Epithelial cell of proximal tubule (primary cell): ENCODE data around the gene TMEM158. TPM values are rescaled to one million over a fixed set of nuclear protein-coding genes. Genes with fewer than 3 reads are reported as not detected.

Source experiments
- DNase-seq: peaks from one replicate; pipeline ENCODE4 v3.0.0-alpha.2; 2011; ENCODE audit warnings: low read depth
- H3K4me3 ChIP-seq: 2 replicates; pipeline ENCODE4 v1.5.1; 2011; ENCODE audit warnings: low read depth, mild to moderate bottlenecking, low read length
- total RNA-seq: library from RNA; depleted of rRNA; stranded (reverse); fragments of >200 nt; gene quantifications from 2 replicates; pipeline ENCODE4 v1.2.3, GENCODE V29; 2015
- TF ChIP-seq, protein P1 (sequence below): conservative IDR thresholded peaks from 2 replicates; pipeline ENCODE4 v1.5.1; 2012; ENCODE audit warnings: low read depth, mild to moderate bottlenecking, low read length

TMEM158 gene
- total RNA-seq, 1 donor from 2014 or later = 5.0 TPM

DNA sequence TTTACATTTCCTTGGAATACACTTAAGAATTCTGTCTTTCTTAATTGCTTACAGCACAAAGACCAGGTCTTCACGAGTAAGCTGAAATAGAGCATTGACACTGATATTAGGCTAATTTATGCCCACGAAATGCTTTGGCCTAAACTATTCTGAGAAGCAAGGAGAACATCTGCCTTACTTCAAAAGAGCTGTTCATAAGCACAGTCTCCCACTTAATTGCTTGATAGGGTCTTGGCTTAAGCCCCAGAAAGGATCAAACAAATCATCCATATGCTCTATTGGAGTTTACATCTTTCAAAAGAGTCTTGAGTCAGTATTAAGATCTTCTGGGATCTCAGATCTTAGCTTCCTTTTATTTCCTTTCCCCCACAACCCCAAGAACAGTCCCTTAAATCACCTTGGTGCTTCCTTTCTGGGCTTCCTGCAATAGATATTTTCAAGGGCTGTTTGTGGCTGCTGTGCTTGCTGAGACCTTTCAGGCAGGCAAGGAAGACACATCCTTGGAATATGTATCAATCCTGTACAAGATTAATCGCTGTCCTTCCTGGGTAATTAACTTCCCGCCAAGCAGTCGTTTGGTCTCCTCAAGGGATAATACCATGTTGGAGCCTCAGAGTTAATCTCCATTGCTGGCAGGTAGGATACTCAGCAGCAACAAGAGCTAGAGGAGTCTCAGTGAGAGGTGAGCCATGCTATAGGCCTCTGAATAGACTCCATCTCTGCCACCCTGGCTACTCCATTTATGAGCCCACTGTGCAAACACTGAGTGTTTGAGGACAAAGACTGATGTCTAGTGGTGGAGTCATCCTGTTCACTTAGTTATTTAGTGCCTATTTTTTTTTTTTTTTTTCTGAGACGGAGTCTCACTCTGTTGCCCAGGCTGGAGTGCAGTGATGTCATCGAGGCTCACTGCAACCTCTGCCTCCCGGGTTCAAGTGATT lies 37.1 kb downstream of the TMEM158 start:
- no peak for DNase-seq
- H3K4me3 ChIP-seq = no peak overlapping the region
- TF ChIP-seq, protein P1, sequence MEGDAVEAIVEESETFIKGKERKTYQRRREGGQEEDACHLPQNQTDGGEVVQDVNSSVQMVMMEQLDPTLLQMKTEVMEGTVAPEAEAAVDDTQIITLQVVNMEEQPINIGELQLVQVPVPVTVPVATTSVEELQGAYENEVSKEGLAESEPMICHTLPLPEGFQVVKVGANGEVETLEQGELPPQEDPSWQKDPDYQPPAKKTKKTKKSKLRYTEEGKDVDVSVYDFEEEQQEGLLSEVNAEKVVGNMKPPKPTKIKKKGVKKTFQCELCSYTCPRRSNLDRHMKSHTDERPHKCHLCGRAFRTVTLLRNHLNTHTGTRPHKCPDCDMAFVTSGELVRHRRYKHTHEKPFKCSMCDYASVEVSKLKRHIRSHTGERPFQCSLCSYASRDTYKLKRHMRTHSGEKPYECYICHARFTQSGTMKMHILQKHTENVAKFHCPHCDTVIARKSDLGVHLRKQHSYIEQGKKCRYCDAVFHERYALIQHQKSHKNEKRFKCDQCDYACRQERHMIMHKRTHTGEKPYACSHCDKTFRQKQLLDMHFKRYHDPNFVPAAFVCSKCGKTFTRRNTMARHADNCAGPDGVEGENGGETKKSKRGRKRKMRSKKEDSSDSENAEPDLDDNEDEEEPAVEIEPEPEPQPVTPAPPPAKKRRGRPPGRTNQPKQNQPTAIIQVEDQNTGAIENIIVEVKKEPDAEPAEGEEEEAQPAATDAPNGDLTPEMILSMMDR = no peak

DNA sequence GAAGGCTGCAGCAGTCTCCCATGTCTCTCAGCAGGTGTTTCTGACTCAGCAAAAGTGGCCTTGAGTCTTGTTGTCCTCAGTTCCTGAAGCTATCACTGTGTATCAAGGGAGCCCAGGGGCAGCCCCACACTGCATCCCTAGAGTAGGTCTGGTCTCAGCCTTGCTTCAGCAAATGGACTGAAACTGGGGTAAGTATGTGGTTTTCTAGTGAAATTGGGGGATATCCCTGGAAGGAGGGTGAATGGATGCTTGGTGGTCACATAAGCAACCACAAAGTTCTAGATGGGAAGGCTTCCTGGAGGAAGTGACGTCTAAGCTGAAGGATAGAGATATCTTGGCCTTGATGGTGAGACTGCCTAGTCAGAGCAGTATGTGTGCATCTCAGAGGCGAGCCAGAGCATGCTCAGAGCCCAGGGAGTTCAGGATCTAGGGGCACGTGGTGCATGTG lies 38.4 kb downstream of the TMEM158 start:
- TF ChIP-seq, protein P1 = no peak
- no peak overlapping the region for H3K4me3 ChIP-seq
- DNase-seq = no peak

- H3K4me3 ChIP-seq = no peak overlapping the region
- TF ChIP-seq, protein P1 = no peak
These were observed 39.2 kb downstream of the TMEM158 start for GRCh38 chr3:45186871-45187270.

DNA sequence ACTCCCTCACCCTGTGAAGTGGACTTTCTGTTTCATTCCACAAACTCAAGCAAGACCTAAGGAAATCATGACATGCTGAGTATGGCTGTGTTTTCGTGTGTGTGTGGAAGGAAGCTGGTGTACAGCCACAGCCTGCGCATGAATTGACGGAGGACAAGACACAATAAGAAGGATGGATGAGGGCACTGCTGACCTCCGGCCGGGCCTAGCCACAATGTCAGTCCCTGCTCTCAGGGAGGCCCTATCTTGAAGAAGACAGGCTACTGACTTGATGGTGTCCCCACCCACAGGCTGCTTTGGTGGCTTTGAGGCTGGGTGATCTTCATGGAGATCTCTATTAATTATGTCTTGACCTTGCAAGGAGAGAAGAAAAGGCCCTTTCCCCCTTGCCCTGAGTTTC lies 40.6 kb downstream of the TMEM158 start:
- no peak for DNase-seq
- TF ChIP-seq, protein P1 = no peak
- H3K4me3 ChIP-seq = no peak overlapping the region

More at GRCh38 chr3:45186871-45187270, 39.2 kb downstream of the TMEM158 start:
- no peak for DNase-seq

DNA sequence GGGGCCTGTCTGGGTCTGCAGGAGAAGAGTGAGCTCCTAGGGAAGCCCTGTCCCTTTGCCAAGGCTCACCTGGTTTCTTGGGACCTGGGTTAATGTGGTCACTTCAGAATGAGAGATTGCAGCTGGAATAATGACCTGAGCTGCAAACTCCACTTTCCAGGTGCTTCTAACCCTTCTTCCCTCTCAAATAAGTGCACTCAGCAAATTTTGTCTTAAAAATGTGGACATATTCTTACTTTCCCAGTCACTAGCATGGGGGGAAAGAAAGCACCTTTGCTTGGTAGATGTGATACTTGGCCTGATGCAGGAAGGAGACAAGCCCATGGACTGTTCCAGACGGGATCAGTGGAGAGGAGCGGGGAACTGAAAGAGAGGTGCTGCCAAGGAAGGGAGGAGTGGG lies 41.0 kb downstream of the TMEM158 start:
- no peak overlapping the region for H3K4me3 ChIP-seq
- DNase-seq = no peak
- TF ChIP-seq, protein P1 = no peak

GRCh38 chr3:45183872-45184262 lies 42.2 kb downstream of the TMEM158 start:
- H3K4me3 ChIP-seq = no peak overlapping the region
- DNase-seq = no peak
- TF ChIP-seq, protein P1 = no peak
